Measurements from ENCODE around the gene CDKN2AIPNL. TPM values are rescaled to one million over a fixed set of nuclear protein-coding genes. Genes with fewer than 3 reads are reported as not detected.

CDKN2AIPNL gene
- total and polyA plus RNA-seq, 2 of the 13 experiments (the other 11 are each of a cell fraction or from before 2014, with no cell fraction given): 17.4 to 46.5 TPM

DNA sequence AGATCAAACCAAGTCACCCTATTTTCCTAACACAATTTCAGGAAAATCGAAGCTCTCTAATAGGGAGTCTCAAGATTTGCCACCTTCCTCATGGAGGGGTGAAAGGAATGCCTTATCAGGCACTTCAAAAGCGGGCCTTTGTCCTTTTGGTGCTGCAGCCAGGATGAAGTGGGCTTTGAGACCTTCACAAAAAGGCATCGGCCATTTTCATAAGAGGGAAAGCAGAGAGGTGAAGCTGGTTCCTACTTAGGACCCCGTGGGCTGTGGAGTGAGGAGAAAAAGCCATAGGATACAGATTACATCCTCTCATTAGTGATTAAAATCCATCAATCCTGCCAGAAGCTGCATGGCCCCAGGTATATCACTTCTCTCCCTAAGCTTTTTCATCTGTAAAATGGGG is 859 bp downstream of the CDKN2AIPNL start:
- ATAC-seq (no peak), FAIRE-seq (no peak), DNase-seq (ENCODE audit: low spot score) (no peak)
- H4K20me1 ChIP-seq (ENCODE audit: insufficient read depth, low read length): no peaks in the 10 kb centered on the region
- intact Hi-C loops (cut with micrococcal nuclease; ENCODE audit: unreplicated experiment) (loop anchor here (5.0 kb wide), 2 partner anchors 39 to 166 kb away; partner anchors contain the start of gene UBE2B), in situ Hi-C loops (cut with HindIII; ENCODE audit: extremely low pct_ligation_motif_present, low pct_unique_long_range_greater_than_20kb) (loop anchor here (5.0 kb wide), 1 partner anchor 101 kb away; no protein-coding TSS in a partner anchor)
- POLR2A ChIA-PET: interaction anchor here (0.9 to 8.7 kb wide), 10 partner anchors 15 to 185 kb away, joined by 3 to 127 read pairs (median 6); partner anchors contain the start of genes JADE2 and PPP2CA
- H3K9me3 ChIP-seq (ENCODE audit: low read length): no peaks in the 10 kb centered on the region
- H3K79me2 ChIP-seq (ENCODE audit: insufficient read depth, low read length): peaks cover 26% of the 10 kb centered on the region
- WGBS (ENCODE audit: low lambda C conversion rate): 61% methylated on average over 2 of the region's 4 CpGs
- peaks cover 0 to 1% of the 10 kb centered on the region in 2 experiments; a peak in 3 of 5 replicates for H3K36me3 ChIP-seq (replicated peaks in 1 of 2; ENCODE audit: control insufficient read depth in 1 of 2, insufficient read depth in 2 of 2, low read length in 2 of 2)
- no TSS peak for BruUV-seq (replicated peaks)
- no peak for TF ChIP-seq CENPT (CRISPR knock-in tag; IDR thresholded peaks at IDR 0.05; ENCODE audit: low read depth)
- 0 out of 2 replicates have a peak, but pooled peaks have one; percentile 8 for TF ChIP-seq TOPORS (CRISPR knock-in tag; IDR thresholded peaks at IDR 0.05)
- CTCF ChIA-PET (ENCODE audit: low intra/inter-chr PET ratio, low total read pairs): interaction anchor here (2.1 kb wide), 1 partner anchor 167 kb away, joined by 12 read pairs; no protein-coding TSS in a partner anchor
- no peaks in the 10 kb centered on the region; a peak in 1 of 5 replicates for H3K27me3 ChIP-seq (ENCODE audit: control insufficient read depth in 1 of 2, insufficient read depth in 2 of 2, low read length in 2 of 2)
- H3K4me2 ChIP-seq (ENCODE audit: low read depth, low read length): peak overlapping the region; percentile 83
- no peak overlapping the region for H2AFZ ChIP-seq (ENCODE audit: low read length)
- H3K27ac ChIP-seq (ENCODE audit: extremely low read length, insufficient read depth, low read length): peak overlapping the region; percentile 96
- H3K4me1 ChIP-seq (ENCODE audit: insufficient read depth, low read length): peaks cover 56% of the 10 kb centered on the region
- H3K9ac ChIP-seq (ENCODE audit: insufficient read depth, low read depth, low read length): peak overlapping the region; percentile 78
- peak overlapping the region; percentile 90 to 95 (median 94) for H3K4me3 ChIP-seq (replicated peaks in 1 of 3; ENCODE audit: insufficient read depth in 1 of 3, low read depth in 2 of 3, low read length in 3 of 3)

DNA sequence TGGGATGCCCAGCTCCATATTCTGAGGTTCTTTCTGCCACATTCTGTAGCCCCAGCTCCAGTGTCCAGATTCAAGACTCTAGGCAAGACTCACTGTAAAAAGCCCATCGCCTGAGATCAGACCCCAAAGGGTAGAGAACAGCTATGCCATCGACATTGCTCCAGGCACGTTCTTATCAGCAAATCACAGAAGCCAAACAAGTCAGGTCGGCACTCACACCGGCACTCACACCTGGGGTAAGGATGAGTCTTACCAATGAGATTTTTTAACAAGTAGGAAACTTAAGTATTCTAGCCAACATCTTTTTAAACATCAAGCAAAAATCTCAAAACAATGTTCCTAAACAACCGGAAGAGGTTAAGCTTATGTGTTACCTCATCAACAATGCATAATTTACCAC is 2.4 kb downstream of the CDKN2AIPNL start:
- Histone ChIP-seq H3K4me3 (replicated peaks in 1 of 3; ENCODE audit: insufficient read depth in 1 of 3, low read depth in 2 of 3, low read length in 3 of 3) (no peak overlapping the region), H2AFZ (ENCODE audit: low read length) (no peak overlapping the region), H3K4me1 (ENCODE audit: insufficient read depth, low read length) (peaks cover 41% of the 10 kb centered on the region), H4K20me1 (ENCODE audit: insufficient read depth, low read length) (no peaks in the 10 kb centered on the region), H3K27me3 (ENCODE audit: control insufficient read depth in 1 of 2, insufficient read depth in 2 of 2, low read length in 2 of 2) (no peaks in the 10 kb centered on the region; a peak in 1 of 5 replicates), H3K9me3 (ENCODE audit: low read length) (no peaks in the 10 kb centered on the region), H3K27ac (ENCODE audit: extremely low read length, insufficient read depth, low read length) (no peak overlapping the region), H3K9ac (ENCODE audit: insufficient read depth, low read depth, low read length) (no peak overlapping the region), H3K79me2 (ENCODE audit: insufficient read depth, low read length) (peaks cover 26% of the 10 kb centered on the region), H3K4me2 (ENCODE audit: low read depth, low read length) (no peak overlapping the region), H3K36me3 (replicated peaks in 1 of 2; ENCODE audit: control insufficient read depth in 1 of 2, insufficient read depth in 2 of 2, low read length in 2 of 2) (peaks cover 0 to 1% of the 10 kb centered on the region in 2 experiments; a peak in 3 of 5 replicates)
- CTCF ChIA-PET (ENCODE audit: low intra/inter-chr PET ratio, low total read pairs): no interaction called here
- no peak for DNase-seq (ENCODE audit: low spot score)
- in situ Hi-C loops (cut with HindIII; ENCODE audit: extremely low pct_ligation_motif_present, low pct_unique_long_range_greater_than_20kb) (no loop called here), intact Hi-C loops (cut with micrococcal nuclease; ENCODE audit: unreplicated experiment) (no loop called here)
- no TSS peak for BruUV-seq (replicated peaks)
- TF ChIP-seq ZNF562 (CRISPR knock-in tag; IDR thresholded peaks at IDR 0.05; ENCODE audit: borderline replicate concordance) (no peak), TEAD3 (CRISPR knock-in tag; optimal IDR thresholded peaks at IDR 0.05; ENCODE audit: borderline replicate concordance) (no peak), HOXA3 (CRISPR knock-in tag; IDR thresholded peaks at IDR 0.05) (no peak), CHD2 (IDR thresholded peaks at IDR 0.05; ENCODE audit: low read depth, low read length) (no peak), ZNF644 (CRISPR knock-in tag; IDR thresholded peaks at IDR 0.05; ENCODE audit: low read depth) (no peak), ZKSCAN1 (IDR thresholded peaks at IDR 0.05; ENCODE audit: low read length) (no peak)
- TF ChIP-seq, protein P1, sequence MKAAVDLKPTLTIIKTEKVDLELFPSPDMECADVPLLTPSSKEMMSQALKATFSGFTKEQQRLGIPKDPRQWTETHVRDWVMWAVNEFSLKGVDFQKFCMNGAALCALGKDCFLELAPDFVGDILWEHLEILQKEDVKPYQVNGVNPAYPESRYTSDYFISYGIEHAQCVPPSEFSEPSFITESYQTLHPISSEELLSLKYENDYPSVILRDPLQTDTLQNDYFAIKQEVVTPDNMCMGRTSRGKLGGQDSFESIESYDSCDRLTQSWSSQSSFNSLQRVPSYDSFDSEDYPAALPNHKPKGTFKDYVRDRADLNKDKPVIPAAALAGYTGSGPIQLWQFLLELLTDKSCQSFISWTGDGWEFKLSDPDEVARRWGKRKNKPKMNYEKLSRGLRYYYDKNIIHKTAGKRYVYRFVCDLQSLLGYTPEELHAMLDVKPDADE (CRISPR knock-in tag; IDR thresholded peaks at IDR 0.05): no peak
- TF ChIP-seq, protein P2, sequence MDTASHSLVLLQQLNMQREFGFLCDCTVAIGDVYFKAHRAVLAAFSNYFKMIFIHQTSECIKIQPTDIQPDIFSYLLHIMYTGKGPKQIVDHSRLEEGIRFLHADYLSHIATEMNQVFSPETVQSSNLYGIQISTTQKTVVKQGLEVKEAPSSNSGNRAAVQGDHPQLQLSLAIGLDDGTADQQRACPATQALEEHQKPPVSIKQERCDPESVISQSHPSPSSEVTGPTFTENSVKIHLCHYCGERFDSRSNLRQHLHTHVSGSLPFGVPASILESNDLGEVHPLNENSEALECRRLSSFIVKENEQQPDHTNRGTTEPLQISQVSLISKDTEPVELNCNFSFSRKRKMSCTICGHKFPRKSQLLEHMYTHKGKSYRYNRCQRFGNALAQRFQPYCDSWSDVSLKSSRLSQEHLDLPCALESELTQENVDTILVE (CRISPR knock-in tag; IDR thresholded peaks at IDR 0.05): no peak
- no peak for FAIRE-seq
- ATAC-seq: no peak
- 76% methylated on average over 4 of the region's 6 CpGs for WGBS (ENCODE audit: low lambda C conversion rate)
- POLR2A ChIA-PET: interaction anchor here (0.8 to 2.3 kb wide), 2 partner anchors 37 to 103 kb away, joined by 3 to 7 read pairs; partner anchors contain the start of gene UBE2B

Data from HepG2 (cell line).